ENCODE results near the gene PTH1R.

Gene PTH1R

GRCh38 chr3:46850468-46850779, 27.1 kb upstream of the PTH1R start:
- FAIRE-seq, result no peak

DNA sequence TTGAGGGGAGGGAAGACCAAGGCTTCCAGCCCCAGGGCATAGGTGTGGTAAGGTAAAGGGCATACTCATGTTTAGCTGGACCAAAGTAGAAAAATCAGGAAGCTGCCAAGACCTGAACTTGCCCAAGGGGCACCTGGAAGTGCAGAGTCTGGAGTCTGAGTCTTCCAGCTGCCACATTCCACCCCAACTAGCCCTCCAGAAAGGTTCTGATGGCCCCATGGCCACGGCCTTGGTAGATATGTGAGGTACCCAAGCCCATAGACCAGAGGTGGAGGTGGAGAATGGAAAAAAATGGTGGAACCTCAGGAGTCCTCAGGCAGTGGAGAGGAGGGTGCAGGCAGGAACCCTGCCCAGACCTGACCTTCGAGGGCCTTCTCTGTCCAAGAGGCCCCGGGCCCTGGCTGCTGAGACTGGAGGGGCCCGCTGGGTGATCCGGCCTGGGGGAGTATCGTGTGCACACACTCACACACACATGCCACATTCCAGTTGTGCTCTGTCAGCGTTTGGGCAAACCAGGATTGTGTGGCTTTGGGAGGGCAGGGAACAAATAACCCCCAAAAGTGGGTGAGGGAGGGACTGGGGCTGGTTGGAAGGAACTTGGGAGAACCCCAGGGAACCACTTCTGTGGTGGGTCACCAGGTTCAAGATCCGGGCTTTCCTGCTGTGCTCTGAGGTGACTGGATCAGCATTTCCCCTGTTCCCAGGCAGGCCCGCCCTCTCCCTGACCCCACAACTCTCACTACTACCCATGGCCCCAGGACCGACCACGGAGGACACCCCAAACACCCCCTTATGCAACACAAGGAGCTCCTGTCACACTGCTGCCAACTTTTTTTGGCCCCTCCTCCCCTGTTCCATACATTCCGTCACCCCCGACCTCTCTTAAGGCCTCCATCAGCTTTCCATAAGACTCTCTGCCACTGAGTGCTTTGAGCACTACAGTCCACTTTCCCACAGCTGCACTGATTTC, 25.9 kb upstream of the PTH1R start:
- no peak for FAIRE-seq

GRCh38 chr3:46852334-46852720, 25.2 kb upstream of the PTH1R start:
- no peak for FAIRE-seq

DNA sequence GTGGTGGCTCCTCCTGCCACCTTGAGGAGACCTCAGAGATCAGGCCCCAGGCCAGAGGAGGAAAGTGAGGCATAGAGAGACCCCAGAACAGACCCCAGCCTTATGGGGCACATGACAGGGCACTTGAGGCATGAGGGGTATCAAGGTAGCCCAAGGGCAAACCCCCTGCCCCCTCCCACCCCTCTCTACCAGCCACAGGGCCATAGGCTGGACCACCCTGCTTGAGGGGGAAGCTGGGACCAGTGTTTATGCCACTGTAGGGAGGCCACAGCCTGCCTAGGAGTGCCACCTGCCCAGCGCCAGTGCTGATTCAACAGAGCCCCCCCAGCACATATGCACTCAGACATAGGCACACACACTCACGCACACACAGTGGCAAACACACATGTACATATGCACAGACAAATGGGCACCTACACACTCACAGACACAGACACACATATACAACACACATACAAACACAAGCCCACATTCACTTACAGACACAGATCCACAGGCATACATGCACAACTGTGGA, 24.6 kb upstream of the PTH1R start:
- FAIRE-seq, result no peak

GRCh38 chr3:46853441-46854415, 23.8 kb upstream of the PTH1R start:
- FAIRE-seq, result no peak

GRCh38 chr3:46854555-46854991, 22.9 kb upstream of the PTH1R start:
- FAIRE-seq, result no peak

DNA sequence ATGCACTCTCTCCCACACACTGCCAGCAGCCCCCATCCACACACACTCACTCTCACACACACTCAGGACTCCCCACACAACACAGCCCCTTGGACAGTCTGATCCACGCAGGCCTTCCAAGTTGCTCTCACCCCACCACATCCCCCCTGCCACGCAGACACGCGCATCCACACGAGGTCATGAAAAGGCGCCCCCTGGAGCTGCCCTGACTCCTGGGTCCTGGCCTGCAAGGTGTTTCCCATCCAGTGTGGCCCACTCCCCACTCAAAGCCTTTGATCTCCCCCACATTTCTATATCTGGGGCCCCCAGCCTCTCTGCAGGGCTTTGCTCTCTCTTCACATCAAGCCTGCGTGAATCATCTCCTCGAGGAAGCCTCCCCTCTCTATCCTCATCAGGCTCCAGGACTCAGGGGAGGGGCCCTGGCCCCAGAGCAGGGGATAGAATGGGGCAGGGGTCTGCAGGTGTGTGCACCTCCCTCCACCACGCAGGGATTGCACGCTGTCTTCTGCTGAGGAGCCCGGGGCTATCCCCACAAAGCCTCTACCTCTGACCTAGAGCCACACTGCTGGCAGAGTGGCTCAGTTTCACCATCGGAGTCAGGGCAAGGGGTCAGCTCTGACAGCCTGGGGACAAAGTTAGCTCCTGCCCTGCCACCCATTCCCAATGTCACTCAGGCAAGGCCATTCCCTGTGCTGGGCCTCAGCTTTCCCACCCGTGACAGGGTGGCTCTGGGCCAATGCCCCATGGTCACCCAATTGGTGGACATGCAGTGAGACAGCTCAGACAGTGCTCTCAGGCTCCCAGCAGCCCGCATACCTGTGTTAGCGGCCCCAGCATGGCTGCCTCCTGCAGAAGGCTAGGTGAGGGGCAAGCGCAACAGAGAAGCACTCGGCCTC, 20.7 kb upstream of the PTH1R start:
- FAIRE-seq, result no peak

GRCh38 chr3:46857485-46858341, 19.8 kb upstream of the PTH1R start:
- no peak for FAIRE-seq

DNA sequence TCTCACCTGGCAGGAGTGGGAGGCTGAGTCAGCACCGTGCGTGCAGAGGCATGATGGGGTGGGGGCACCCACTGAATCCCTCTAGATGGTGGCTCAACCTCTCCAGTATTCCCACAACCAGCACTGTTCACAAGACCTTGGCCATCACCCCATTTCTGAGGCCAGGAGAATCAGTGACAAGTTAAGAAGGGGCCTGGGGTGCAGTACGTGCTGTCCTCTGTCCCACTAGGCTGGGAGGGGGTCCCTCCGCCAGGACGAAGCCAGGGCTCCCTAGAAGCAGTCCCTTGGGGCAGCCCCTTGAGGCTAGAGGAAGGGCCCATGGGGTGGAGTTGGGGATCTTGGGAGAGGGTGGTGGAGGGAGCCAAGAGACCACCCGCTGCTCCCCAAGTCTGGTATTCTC, 19.1 kb upstream of the PTH1R start:
- FAIRE-seq, result no peak

DNA sequence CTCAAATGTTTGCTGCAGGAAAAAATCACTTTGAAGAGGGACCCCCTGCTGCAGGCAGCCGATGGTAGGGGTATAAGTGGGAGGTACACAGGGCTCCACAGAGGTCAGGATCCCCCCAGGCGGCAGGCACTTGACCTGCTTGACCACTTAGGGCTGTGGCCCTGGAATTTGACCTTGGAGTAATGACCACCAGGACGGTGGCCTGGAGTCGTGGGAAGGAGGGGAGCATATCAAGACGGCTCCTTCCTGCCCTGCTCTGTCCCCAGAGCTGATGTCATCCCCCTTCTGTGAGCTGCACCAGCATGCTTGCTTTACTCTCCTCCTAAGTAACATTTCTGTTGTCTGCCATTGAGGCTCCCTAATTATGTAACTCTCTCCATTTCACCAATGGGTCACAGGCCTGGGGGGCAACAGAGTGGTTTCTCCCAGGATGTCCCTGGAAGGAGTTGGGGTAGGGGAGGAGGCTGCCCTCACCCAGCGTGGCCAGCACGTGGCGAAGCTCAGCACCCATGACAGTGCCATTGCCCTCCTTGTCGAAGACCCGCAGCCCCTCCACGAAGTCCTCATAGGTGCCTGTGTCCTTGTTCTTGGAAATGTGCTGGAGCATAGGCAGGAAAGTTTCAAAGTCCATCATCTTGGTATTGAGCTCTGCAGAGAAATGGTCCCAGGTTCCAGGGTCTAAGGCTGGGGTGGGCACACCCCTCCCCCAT, 18.4 kb upstream of the PTH1R start:
- no peak for FAIRE-seq

- no peak for FAIRE-seq
Measured at GRCh38 chr3:46860017-46860809, 17.3 kb upstream of the PTH1R start.

DNA sequence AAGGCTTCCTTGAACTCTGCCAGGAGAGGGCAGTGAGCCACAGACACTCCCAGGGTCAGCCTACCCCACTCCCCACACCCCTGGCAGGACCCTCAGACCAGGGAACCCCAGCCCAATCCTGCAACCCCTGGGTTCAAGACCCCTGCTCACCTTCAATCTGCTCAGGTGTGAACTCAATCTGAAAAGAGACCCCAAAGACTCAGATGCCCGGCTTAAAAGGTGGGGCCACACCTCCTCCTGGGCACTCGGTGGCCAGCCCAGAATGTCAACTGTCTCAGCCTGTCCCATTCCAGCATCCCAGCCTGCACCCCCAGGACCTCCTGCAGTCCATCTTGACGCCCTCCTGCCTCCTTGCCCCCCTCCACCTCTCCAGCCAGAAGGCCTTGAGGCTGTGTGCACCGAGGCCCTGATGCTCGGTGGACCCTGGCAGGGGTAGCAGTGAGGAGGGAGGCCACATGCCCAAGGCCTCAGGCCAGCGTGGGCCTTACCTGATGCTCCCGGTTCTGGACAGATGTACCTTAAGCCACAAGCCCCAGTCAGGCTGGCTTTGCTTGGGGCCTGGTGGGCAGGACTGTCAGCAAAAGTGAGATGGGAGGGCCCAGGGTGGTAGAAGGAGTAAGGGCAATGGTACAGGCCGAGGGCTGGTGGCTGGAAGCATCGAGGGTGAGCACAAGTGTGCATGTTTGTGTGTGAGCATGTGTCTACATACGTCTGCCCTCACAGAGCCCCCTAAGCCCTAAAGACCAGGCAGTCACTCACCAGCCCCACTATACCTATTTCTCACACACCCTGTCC, 16.5 kb upstream of the PTH1R start:
- no peak for FAIRE-seq

DNA sequence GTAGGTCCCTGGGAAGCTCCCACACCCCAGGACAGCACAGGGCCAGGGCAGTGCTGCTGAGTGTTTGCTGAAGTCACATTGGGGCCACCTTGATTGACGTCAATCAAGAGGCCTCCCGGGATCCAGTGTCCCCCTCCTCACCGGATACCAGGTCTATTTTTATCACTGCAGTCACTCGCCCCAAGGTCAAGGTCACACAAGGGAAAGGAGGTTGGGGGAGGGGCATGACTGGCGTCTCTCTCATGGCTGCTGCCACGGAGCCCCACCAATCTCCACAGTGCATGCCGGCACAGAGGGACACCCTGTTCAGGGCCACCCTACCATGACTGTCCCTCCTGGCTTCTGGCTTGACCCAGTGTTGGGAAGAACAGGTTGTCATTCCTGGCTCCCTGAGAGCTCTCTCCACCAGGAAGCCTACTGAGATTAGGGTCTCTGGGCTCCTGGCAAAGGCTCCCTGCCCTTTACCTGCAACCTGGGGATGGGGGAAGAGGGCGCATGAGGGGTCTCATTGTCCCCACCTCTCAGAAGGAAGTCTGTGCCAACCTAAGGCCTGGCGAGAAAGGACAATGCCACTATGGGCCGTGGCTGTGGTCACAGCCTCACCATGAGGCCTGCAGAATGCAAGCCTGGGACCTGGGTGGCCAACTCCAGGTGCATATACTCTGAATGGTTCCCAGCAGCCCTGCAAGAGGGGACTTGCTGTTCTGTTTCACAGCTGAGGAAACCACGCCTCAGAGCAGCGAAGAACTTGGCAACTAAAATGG, 15.7 kb upstream of the PTH1R start:
- no peak for FAIRE-seq

- no peak for FAIRE-seq
Measured at GRCh38 chr3:46862369-46863025, 15.0 kb upstream of the PTH1R start.

- FAIRE-seq, result no peak
Measured at GRCh38 chr3:46863261-46863782, 14.2 kb upstream of the PTH1R start, which contains the start of gene MYL3. TSS of gene MYL3 (minus strand) at chr3:46863444. CDS start at chr3:46863390, 54 bp downstream.

DNA sequence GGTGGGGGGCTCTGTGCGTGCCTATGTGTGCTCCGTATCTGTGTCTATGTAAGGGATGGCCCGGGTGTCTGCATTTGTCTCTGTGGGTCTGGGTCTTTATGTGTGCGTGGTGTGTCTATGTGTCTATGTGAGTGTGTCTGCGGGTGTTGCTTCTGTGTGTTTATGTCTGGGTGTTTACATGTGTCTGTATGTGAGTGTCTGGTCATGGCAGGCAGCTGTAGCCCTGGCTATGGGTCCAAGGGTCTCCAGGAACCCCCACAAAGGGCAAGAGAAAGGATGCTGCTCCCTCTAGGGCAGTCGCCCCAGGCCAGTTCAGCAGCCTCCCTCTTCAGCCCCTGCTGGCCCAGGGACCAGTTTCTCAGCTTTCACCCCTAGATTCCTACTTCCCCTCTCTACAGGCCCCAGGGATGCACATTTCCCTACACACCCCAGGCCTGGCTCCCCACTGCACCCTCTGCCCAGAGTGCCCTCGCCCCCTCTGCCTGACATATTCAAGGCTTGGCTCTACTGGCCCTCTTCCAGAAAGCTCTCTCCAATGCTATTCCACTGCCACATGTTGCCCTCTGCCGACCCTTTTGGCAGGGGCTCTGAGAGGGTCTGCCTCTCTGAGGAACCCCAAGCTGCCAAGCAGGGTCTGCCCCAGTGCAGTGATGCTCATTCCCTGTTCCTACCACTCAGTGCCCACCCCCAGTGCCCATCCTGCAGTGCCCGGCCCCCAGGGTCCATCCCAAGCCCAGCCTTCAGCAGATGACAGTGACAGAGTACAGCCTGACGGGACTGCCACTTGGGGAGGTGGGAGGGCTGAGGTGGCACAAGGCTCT, 13.2 kb upstream of the PTH1R start:
- FAIRE-seq, result no peak

All from colon (tissue), 2 donors.